DMS79 (cell line): ENCODE measurements around the gene TESMIN.
A peak's percentile ranks its signal among the peaks of the same experiment; 100 is the strongest.

Source experiments
- DNase-seq: peaks from one replicate; lab custom pipeline; 2025; lab: John Stamatoyannopoulos, UW

TESMIN gene

DNA sequence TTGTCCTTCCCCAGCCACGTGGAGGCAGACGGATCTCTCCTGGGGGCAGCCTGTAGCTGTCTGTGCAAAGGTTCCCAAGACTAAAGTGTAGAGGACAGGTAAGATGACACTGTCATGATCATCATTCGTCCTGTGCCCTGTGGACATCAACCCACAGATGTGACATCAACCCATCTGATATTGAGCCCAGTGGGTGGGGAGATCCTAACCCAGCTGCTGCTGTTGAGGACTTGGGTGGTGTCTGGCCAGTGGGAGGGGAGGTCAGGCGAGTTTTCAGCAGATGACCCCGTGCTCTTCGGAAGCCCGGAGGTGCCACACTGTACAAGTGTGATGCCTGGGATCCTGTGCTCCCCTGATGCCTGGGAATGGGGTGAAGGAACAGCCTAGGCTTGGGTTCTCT, 68.2 kb downstream of the TESMIN start:
- DNase-seq, result no peak

DNA sequence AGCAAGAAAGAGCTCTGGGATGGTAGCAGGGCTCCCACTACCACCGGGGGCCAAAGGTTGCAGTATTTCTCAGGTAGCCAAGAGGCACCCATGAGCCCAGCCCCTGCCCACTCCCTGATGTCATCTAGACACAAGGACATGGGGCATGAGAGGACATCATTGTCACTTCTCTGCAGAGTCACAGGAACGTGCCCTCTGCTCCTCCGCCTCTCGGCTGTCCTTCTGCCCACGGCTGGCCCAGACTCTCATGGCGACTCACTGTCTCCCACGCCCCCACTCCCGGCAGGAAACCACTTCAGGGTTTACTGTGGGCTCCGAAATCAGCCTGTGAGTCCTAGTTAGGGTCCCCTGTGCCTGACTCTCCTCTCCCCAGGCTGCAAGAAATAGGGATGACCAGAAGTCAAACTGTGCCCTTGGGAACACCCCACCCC, 68.8 kb downstream of the TESMIN start:
- DNase-seq, result no peak

DNA sequence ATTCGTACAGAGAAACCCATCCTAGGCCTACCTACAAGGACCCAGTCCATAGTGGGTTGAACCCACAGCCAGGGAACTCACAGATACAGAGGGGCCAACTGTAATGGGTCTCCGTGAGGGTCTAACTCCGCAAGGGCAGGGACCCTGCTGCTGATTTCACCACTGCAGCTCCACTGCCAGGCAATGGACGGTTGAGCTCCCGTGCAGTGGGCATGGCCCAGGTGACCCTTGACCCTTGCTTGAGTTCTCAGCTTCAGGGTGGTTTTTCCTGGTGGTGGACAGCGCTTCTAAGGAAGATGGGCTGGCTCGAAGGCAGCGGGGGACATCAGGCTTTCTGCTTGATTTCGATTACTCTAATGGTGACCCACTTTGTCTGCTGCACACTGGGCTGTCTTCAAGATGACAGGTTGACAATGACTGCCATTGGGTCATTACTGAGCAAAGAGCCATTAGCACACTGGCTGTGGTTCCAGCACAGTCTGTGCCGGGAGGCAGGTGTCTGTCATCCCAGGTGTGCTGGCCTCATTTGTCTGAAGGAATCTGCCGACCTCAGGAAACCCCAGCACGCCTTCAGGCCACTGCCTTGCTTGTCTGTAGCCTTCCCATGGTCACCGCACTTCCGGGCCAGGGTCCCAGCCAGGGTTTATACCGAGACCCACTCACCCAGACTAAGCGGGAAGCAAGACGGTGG, 70.6 kb downstream of the TESMIN start:
- no peak for DNase-seq

DNA sequence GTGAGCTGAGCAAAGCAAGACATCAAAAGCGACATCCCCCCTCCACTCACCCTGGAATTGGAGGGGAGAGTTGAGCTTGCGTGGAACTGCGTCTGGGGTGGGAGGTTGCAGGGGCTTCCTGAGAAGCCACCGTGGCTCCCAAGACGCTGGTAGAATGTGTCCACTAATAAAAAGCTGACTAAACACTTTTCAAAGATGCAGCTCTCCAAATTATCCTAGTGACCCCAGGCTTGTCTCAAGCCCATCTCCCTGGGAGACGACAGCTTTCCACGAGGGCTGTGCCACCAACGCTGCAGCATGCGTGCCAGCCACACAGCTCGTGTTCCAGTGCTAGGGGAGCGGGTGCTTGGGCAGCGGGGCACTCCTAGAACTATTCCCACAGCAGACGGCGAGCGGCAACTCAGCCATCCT, 73.3 kb downstream of the TESMIN start:
- no peak for DNase-seq

DNA sequence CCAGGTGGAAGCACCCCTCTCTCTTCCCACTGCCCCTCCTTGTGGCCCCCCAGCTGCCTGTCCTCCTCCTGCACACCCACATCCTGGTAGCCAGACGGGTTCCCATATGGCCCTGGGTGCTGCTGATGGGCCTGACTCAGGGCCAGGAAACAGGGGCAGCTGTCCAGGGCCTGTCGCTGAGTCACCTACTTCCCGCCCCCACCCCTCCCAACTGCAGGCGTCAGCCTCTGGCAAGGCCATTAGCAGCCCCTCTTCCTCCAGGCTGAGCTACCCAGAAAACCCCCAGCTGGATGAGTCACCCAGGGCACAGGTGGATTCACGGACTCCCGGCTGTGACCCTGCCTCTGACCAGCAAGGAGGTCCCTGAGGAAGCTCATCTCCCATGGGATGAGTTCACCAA, 73.9 kb downstream of the TESMIN start:
- DNase-seq, result peak; percentile 17

DNA sequence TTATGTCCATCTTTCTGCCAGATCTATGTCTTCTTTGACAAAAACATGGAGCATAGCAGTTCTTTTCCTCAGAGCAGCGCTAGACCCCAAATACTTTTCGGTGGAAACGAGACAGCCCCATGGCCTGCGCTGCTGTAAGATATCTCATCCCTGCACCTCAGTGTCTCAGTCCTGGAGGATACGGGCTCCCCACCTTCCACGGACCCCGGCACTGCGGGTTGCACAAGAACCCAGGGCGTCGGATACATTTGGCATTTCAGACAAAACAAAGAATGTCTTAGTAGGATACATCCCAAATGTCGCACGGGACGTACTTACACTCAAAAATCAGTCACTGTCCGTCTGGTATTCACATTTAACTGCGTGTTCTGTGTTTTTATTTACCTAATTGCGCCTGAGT, 76.9 kb downstream of the TESMIN start:
- no peak for DNase-seq

DNA sequence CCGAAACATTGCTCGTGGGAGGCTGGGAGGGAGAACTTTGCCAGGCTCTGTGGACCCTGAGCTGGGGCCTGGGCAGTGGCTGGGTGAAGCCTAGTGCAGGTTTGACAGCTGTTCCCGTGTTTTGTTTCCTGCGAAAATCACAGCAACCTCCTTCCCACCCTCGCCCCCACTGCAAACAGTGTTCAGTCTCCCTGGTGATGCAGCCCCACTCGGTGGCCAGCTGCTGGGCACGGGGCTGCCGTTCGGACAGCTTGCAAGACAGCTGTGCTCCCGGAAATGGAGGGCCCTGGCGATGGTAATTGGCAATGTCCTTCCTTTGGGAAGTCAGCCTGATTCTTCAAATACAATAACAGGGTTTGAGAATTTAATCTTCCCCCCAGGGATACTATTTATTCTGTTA, 77.3 kb downstream of the TESMIN start:
- DNase-seq, result no peak

DNA sequence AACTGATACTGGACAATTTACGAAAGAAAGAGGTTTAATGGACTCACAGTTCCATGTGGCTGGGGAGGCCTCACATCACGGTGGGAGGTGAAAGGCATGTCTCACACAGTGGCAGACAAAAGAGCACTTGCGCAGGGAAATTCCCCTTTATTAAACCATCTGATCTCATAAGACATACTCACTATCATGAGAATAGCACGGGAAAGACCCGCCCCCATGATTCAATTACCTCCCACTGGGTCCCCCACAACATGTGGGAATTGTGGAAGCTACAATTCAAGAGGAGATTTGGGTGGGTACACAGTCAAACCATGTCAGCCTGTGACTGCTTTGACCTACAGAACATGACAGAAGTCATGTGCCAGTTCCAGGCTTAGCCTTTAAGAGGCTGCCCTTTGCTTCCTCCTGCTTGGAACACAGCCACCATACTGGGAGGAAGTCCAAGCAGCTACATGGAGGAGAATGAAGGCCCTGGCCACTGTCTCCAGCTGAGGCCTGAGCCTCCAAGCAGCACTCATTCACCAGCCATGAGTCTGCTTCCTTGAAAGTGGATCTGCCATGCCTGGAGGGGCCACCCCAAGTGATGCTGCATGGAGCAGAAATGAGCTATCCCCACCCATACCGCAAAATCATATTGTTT, 77.9 kb downstream of the TESMIN start:
- DNase-seq, result no peak

DNA sequence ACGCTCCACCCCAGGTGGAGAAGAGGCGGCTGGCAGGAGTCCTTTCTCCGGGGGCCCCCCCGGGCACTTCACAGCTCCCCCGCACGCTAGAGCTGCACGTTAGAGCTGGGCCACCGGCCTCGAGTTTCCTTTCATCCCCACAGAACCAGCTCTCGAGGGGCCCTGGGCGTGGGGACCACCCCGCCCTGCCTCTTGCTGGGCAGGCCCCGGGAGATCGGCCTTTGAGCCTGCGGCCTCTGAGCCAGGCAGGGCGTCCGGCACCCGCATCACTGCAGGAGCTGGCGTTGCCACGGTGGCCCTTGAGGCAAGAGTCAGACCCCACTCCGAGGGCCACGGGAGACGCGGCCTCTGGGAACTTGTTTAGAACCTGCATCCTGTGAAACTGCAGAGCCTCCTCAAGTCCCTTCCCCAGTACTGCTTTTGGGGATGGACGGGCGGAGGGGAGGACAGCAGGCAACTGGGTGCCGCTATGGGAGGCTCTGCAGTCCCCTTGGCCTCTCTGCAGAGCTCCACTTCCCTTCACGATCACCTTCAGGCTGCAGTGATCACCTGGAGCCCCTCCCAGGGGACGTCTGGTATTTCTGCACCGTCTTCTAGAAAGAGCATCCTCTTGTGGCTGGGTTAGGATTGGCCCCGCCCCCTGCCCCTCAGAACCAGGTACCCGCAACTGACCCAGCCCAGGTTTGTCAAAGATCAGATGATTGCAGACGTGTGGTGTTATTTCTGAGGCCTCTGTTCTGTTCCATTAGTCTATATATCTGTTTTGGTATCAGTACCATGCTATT, 80.9 kb downstream of the TESMIN start:
- no peak for DNase-seq

DNA sequence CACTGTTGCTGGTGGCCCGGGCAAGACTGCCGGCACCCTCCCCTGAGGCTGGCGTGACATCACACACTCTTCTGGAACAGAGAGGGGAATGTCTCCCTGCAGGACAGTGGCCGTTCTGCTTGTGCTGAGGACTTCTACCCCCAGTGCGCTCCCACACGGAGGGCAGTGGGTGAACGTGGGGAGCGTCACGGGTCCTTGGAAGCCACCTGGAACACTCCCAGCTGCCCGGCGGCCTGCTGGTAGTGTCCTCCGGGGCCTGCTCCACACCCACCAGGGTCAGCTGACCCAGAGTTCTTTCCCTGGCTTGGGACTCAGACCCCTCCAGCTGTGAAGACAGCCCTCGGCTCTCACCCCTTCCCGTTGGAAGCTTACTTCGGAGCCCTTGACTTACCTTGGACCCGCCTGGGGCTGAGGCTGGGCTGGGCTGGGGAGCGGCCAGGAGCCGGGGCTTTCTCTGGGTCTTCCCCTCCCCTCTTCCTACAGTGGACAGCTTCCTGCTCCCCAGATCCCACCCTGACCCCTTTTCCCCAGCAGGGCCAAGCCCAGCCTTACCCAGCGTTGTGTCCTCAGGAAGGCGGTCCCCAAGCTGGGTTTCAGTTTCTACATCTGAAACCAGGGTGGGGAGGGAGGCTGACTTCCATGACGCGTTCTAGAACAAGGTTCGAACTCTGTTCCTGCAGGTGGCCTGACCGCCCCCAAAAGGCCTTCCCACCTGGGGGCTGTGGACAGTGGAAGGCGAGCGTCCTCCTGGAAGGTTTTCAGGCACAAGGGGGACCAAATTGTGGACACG, 81.8 kb downstream of the TESMIN start:
- no peak for DNase-seq

DNA sequence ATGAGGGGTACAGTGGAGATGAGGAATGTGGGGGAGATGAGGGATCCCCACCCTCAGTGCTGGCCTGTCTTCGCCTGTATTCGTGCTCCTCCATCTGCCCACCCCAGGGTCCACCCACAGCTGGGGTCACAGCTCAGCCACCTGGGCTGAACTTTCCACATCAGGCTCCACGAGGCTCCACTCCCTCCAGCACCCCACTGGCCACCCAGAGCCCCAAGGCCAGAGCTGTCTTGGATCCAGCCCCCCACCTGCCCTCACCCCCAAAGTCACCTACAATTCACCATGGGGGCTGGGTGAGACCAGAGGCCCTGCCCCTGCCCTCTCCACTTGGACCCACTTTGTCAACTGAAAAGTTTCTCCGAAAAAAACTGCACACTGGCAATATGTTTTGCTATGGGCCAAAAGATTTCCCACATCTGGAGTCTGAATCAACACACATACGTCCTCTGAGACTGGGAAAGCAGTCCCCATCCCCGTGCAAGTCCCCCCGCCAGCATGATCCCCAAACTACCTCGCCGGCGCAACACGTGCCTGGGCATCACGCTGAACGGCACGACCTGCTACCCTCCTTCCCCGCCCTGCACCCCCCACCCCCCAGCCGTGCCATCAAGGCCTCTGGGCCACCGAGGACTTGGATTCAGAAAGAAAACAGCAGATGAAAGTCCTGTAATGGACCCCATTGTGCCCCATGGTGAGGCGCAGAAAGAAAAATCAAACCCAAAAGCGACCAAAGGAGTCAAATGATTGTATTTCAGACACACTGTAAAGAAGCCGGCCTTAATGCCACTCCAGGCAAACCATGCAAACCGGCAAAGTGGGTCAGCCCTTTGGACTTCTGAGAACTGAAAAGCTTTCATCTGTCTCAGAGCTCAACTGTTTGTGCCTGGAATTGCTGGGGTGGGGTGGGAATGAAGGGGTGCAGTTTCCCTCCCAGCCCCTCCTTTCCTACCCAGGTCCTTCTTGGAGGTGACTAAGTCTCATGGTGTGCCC, 83.5 kb downstream of the TESMIN start:
- DNase-seq, result no peak

DNA sequence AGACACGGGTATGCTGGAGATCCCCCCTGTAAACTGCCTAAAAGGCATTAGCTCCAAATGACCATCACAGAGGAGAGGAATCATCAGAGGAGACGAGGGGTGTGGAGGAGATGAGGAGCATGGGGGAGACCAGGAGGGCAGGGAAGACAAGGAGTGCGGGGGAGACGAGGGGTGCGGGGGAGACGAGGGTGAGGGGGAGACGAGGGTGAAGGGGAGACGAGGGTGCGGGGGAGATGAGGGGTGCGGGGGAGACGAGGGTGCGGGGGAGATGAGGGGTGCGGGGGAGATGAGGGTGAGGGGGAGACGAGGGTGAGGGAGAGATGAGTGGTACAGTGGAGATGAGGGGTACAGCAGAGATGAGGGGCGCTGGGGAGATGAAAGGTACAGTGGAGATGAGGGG, 84.5 kb downstream of the TESMIN start:
- DNase-seq, result no peak

DNA sequence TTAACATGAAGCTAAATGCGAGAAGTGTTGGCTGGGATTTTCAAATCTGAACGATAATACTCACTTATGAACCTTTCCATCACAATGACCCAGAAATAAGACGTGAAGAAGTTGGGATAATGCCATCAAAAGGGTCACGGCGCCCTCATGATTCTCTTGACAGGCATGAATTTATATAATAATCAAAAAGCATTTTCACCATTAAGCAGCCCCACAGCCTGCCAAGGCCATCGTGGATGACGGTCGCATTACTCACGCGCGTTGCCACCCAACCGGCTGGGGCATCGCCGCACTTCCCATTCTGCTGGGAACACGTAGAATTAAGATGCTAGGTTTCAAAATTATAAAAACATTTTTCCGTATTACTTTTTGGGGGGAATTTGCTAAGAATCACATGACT, 85.9 kb downstream of the TESMIN start:
- DNase-seq, result no peak

DNA sequence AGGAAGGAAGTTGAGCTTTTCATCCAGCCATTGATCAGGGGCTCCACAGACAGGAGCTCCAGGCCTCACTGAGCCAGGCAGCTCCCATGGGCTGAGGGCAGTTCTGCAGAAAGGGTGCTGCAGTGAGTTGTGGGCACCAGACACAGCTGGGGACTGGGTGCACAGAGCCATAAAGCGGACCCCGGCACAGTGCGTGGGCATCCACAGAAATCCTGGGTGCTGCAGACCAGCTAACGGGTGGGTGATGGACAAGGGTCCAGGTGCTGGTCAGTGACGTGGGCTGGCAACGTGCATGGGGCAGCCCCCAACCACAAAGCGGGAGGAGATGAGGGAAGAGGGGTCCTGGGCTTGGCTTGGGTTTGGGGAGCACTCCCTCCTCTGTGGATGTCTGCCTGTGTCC, 86.4 kb downstream of the TESMIN start:
- no peak for DNase-seq

DNA sequence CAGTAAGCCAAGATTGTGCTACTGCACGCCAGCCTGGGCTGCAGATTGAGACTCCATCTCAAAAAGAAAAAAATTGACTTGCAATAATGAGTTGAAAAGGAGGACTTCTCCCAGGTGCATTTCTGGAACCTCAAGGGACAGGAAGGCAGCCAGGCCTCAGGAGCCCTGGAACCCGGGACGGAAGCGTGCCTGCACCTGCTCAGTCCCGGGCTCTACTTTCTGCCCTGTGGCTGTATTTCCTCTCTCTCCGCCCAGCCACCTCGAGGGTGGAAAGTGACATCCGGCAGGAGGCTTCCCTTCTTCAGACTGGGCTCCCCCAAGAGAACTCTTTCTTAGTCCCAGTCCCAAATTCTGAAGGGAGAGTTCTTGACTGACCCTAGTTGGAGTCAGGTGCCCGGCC, 87.2 kb downstream of the TESMIN start:
- DNase-seq, result no peak

DNA sequence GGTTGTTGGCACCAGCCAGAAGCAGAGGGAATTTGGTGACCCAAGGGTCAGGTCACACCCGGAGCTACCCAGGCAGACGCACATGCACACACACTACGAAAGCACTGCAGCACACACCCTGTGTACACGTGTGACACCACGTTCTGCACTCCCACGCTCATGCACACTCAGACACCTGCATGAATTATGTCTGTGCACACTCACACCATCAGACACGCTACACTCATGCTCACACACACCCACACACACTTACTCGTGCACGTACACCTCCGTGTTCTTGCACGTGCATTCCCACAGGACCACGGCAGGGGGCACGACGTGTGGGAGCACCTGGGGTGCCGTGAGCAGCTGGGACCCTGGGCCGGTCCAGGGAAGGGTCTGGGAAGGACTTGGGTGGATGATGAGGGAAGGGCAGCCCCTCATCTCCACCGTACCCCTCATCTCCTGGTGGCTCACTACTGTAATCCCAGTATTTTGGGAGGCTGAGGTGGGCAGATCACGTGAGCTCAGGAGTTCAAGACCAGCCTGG, 87.8 kb downstream of the TESMIN start:
- no peak for DNase-seq

DNA sequence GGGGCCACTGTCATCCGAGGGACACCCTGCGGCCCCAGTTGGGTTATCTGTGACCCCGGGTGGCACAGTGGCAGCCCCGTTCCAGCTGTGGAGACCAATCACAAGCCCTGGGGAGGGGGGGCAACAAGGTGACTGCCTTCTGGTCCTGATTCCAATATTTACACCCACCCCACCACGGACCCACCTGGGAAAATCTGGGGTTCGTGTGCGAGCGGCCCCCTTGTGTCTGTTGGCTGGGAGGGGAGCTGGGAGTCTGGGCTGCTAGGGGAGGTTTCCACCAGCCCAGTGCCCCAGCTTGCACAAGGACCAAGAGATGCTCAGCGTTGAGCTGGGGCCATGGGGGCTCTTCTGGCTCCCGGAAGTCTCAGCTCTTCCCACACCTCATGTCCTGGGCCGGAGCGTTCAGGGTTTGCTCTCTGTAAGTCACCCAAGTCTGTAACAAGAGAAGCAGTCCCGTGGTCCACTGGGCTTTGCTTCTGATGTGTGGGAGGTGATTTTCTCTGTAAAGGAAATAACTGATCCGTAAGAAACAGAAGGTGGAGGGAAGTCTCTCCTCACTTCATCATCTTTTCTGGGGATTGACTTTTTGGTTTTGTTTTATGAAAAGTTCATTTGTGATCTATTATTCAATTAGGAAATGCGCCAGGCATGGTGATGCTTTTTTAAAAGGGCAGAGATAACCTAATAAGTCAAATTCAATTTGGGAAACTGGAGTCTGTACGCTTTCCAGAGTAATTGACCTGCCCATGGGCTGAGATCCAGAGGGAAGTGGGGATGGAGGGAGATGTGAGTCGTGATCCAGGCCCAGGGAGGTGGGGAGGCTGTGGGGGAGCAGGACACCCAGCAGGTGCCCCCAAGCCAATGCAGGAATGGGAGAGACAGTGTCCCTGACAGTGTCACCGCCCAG, 89.4 kb downstream of the TESMIN start:
- DNase-seq, result no peak

DNA sequence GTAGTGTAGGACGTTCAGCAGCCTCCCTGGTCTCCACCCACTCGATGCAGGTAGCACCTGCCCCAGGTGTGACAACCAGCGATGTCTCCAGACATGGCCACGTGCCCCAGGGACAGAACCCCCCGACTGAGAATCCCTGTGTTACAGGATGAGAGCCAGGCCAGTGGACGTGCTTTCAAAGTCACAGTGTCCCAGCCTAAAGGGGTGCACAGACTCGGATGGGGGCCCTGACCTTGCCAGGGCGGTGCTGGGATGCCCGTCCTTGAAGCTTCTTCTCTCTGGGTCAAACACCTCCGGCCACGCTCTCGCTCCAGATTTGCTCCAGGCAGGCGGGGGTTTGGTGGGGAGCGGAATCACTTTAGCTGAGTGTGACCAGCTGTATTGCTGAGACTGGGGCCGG, 90.3 kb downstream of the TESMIN start:
- no peak for DNase-seq

DNA sequence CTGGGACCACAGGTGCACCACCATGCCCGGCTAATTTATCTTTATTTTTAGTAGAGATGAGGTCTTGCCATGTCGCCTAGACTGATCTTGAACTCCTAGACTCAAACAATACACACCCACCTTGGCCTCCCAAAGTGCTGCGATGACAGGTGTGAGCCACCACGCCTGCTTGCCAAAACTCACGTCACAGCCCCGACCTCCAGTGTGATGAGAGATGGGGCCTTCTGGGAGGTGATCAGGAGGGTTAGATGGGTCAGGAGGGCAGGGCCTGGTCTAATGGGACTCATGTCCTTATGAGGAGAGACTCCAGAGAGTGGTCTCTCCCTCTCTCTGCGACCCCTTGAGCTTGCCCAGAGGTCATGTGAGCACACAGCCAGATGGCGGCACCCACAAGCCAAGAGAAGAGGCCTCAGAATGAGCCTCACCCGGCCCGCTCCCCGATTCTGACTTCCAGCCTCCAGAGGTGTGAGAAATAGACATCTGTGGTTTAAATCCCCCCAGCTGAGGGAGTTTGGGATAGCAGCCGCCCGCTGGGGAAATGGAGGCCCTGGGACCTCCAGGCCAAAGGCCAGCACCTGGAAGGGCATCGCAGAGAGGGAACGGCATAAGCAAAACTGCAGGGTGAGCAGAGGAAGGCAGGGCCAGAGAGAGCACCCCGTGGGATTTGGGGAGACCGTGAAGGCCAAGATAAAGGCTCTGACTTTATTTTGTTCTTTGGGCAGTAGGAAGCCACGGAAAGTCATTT, 91.1 kb downstream of the TESMIN start:
- no peak for DNase-seq
